ENCODE results near the gene FGD2. TPM values are rescaled to one million over a fixed set of nuclear protein-coding genes. Genes with fewer than 3 reads are reported as not detected.
A peak's percentile ranks its signal among the peaks of the same experiment; 100 is the strongest.

Gene FGD2
- total and polyA plus RNA-seq, 9 of the 15 experiments (the other 6 are each of a cell fraction or from before 2014, with no cell fraction given): 0.09 TPM; not detected in 8

DNA sequence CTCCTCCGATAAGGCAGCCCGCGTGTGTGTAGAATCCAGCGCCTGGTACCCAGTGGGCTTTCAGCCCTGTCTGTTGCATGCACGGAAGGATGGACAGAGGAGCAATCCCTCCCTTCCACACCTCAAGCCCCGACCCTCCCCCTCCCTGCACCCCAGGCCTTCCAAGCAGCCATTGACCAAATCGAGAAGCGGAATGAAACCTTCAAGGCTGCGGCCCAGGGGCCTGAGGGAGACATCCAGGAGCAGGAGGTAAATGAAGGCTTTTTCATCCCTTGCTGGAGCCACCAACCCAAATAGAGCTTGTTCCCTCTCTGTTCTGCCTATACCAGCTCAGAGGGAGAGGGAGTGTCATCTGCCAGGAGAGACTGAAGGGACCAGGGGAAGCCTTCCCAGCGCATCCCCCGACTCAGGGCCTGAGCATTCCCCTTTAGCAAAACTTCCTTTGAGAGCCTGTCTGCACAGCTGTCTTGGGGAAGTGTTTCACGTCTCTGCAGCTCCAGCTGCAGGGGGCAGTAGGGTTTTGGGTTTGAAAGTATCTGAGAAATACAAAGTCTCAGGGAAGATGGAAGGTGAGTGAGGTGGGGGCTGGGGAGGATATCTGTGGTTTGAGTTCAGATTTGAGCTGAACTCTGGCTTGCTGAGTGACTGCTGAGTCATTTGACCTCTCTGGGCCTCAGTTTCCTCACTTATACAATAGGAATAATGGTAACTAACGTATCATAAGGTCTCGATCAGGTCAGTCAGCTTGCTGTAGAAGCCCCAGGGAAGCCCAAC, 16.1 kb downstream of the FGD2 start (continued):
- TF ChIP-seq POLR2B (IDR thresholded peaks at IDR 0.05; ENCODE audit: low read depth, partially characterized antibody): no peak
- TF ChIP-seq ATF1 (CRISPR knock-in tag; IDR thresholded peaks at IDR 0.05): no peak
- peak; percentile 14; the same call in 1 of the 2 replicates for TF ChIP-seq ATF1 (tag; IDR thresholded peaks at IDR 0.05)
- no peak for TF ChIP-seq ZBTB17 (CRISPR knock-in tag; IDR thresholded peaks at IDR 0.05)
- TF ChIP-seq DDX20 (tag; IDR thresholded peaks at IDR 0.05; ENCODE audit: low read depth): no peak
- no peak for TF ChIP-seq SMARCE1 (IDR thresholded peaks at IDR 0.05)
- peak; percentile 68; the same call in 1 of the 2 replicates for TF ChIP-seq NBN (IDR thresholded peaks at IDR 0.05; ENCODE audit: low read depth)
- TF ChIP-seq CHD4 (IDR thresholded peaks at IDR 0.05; ENCODE audit: insufficient read depth, insufficient replicate concordance, low read depth, low read length, poor library complexity, severe bottlenecking): no peak
- TF ChIP-seq ETV5 (CRISPR knock-in tag; IDR thresholded peaks at IDR 0.05; ENCODE audit: low read depth): no peak
- TF ChIP-seq, protein P1, sequence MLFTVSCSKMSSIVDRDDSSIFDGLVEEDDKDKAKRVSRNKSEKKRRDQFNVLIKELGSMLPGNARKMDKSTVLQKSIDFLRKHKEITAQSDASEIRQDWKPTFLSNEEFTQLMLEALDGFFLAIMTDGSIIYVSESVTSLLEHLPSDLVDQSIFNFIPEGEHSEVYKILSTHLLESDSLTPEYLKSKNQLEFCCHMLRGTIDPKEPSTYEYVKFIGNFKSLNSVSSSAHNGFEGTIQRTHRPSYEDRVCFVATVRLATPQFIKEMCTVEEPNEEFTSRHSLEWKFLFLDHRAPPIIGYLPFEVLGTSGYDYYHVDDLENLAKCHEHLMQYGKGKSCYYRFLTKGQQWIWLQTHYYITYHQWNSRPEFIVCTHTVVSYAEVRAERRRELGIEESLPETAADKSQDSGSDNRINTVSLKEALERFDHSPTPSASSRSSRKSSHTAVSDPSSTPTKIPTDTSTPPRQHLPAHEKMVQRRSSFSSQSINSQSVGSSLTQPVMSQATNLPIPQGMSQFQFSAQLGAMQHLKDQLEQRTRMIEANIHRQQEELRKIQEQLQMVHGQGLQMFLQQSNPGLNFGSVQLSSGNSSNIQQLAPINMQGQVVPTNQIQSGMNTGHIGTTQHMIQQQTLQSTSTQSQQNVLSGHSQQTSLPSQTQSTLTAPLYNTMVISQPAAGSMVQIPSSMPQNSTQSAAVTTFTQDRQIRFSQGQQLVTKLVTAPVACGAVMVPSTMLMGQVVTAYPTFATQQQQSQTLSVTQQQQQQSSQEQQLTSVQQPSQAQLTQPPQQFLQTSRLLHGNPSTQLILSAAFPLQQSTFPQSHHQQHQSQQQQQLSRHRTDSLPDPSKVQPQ (CRISPR knock-in tag; IDR thresholded peaks at IDR 0.05; ENCODE audit: borderline replicate concordance): no peak
- no peak for TF ChIP-seq NUFIP1 (IDR thresholded peaks at IDR 0.05; ENCODE audit: partially characterized antibody)
- TF ChIP-seq, protein P2, sequence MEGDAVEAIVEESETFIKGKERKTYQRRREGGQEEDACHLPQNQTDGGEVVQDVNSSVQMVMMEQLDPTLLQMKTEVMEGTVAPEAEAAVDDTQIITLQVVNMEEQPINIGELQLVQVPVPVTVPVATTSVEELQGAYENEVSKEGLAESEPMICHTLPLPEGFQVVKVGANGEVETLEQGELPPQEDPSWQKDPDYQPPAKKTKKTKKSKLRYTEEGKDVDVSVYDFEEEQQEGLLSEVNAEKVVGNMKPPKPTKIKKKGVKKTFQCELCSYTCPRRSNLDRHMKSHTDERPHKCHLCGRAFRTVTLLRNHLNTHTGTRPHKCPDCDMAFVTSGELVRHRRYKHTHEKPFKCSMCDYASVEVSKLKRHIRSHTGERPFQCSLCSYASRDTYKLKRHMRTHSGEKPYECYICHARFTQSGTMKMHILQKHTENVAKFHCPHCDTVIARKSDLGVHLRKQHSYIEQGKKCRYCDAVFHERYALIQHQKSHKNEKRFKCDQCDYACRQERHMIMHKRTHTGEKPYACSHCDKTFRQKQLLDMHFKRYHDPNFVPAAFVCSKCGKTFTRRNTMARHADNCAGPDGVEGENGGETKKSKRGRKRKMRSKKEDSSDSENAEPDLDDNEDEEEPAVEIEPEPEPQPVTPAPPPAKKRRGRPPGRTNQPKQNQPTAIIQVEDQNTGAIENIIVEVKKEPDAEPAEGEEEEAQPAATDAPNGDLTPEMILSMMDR (IDR thresholded peaks at IDR 0.05 in 2 of 3, conservative IDR thresholded peaks at IDR 0.05 in 1 of 3; ENCODE audit: insufficient read depth in 2 of 3, low read depth in 1 of 3, low read length in 3 of 3): peak; percentile 87 to 91 (median 88)
- TF ChIP-seq MAFK (IDR thresholded peaks at IDR 0.05; ENCODE audit: low read length): peak; percentile 50; the same call in 1 of the 2 replicates
- TF ChIP-seq, protein P3, sequence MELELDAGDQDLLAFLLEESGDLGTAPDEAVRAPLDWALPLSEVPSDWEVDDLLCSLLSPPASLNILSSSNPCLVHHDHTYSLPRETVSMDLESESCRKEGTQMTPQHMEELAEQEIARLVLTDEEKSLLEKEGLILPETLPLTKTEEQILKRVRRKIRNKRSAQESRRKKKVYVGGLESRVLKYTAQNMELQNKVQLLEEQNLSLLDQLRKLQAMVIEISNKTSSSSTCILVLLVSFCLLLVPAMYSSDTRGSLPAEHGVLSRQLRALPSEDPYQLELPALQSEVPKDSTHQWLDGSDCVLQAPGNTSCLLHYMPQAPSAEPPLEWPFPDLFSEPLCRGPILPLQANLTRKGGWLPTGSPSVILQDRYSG (tag; conservative IDR thresholded peaks at IDR 0.05; ENCODE audit: low read depth): no peak
- TF ChIP-seq, protein P4, sequence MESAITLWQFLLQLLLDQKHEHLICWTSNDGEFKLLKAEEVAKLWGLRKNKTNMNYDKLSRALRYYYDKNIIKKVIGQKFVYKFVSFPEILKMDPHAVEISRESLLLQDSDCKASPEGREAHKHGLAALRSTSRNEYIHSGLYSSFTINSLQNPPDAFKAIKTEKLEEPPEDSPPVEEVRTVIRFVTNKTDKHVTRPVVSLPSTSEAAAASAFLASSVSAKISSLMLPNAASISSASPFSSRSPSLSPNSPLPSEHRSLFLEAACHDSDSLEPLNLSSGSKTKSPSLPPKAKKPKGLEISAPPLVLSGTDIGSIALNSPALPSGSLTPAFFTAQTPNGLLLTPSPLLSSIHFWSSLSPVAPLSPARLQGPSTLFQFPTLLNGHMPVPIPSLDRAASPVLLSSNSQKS (CRISPR knock-in tag; IDR thresholded peaks at IDR 0.05): no peak
- TF ChIP-seq, protein P5, sequence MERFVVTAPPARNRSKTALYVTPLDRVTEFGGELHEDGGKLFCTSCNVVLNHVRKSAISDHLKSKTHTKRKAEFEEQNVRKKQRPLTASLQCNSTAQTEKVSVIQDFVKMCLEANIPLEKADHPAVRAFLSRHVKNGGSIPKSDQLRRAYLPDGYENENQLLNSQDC (CRISPR knock-in tag; IDR thresholded peaks at IDR 0.05): no peak
- peak; percentile 38 for TF ChIP-seq NEUROD1 (IDR thresholded peaks at IDR 0.05; ENCODE audit: borderline replicate concordance, low read depth, low read length, partially characterized antibody)
- TF ChIP-seq, protein P6, sequence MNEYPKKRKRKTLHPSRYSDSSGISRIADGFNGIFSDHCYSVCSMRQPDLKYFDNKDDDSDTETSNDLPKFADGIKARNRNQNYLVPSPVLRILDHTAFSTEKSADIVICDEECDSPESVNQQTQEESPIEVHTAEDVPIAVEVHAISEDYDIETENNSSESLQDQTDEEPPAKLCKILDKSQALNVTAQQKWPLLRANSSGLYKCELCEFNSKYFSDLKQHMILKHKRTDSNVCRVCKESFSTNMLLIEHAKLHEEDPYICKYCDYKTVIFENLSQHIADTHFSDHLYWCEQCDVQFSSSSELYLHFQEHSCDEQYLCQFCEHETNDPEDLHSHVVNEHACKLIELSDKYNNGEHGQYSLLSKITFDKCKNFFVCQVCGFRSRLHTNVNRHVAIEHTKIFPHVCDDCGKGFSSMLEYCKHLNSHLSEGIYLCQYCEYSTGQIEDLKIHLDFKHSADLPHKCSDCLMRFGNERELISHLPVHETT (CRISPR knock-in tag; conservative IDR thresholded peaks at IDR 0.05 in 1 of 2, IDR thresholded peaks at IDR 0.05 in 1 of 2): no peak
